GM18868 (cell line): ENCODE results near the gene TRIM41.
"Not testable (repeated sequence)": the region's sequence is repeated elsewhere in the genome, so short reads cannot be mapped to it uniquely, and the experiment has no call there.

Experiments
- ATAC-seq: cut with Tn5 transposase; IDR thresholded peaks from one replicate; pipeline ENCODE4 v1.9.1; 2021; ENCODE audit warnings: mild to moderate bottlenecking, moderate library complexity; ENCODE audit not compliant: unreplicated experiment

The TRIM41 gene

DNA sequence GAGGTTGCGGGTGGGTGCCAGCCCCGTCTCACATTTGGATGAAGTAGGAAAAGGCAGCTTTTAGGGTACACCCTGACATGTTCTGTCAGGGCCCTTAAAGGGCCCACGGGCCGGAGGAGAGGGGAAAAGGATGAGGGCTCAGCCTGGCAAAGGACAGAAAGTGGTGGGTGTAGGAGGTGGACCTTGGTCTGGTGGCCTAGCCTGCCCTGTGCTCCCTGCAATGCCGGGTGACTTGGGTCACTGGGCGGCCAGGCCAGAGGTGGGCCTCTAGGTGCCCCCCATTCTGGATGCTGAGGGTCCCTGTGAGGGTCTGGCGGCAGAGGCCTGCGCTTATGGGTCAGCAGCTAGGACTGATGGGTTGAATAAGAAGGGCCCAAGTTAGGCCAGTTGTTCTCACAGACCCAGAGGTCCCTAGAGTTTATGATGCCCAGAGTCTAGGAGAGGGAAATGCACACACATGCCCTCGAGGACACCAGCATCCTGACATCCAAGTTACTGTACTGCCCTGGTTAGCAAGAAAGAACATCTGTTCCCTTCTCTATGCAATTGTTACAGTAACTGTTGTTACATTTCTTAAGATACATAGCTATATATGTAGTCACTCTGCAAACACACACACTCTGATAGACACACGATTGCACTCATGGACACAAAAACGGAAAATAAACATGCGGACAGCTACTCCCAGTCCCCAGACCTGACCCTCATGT, 30.6 kb upstream of the TRIM41 start:
- no peak for ATAC-seq

DNA sequence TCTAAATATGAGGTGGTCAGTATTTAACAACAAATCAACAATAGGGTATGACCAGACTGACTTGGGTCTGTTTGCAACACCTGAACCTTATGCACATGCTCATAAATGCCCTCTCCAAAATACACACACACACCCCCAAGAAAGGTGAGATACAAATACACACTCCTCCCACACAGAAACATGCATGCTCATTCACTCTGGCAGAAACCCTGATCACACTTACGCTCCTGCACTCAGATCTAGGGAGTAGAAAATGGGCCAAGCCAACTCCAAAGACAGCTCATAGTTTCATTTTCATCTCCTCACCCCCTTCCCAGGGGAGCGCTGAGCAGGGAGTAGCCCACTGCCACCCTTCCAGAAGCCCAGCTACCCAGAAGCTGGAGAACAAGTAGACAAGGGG, 29.4 kb upstream of the TRIM41 start:
- no peak for ATAC-seq

DNA sequence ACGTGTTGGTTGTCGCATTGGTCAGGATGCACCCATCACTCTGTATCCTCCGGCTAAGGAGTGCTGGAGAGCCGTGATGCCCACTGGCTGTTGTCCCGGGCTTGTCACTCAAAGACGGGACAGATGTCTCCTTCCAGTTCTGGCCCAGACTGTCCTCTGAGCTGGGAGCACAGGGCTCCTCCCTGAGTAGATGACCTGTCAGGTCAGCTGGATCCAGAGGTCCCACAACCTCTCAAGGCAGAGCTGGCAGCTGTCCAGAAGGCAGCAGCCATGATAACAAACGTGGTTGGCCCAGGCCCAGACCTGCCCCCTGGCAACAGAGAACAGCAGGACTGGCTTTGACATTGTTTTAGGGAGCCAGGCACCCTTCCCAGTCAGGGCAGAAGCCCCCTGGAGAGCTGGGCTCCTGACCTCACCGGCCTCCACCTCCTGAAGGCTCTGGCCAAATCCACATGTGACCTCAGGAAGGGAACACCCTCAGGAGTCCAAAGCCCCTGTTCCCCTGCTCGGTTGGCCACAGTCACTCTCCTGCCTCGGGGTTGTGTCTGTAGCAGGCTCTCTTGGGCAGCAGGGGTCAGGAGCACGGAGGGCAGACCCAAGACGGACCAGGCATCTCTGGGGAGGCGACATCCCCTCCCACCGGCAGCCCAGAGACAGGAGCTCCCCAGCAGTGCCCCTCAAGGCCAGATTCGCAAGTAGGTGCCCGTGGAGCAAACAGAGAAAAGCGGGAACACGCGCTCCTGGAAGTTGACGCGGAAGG, 28.4 kb upstream of the TRIM41 start:
- no peak for ATAC-seq

DNA sequence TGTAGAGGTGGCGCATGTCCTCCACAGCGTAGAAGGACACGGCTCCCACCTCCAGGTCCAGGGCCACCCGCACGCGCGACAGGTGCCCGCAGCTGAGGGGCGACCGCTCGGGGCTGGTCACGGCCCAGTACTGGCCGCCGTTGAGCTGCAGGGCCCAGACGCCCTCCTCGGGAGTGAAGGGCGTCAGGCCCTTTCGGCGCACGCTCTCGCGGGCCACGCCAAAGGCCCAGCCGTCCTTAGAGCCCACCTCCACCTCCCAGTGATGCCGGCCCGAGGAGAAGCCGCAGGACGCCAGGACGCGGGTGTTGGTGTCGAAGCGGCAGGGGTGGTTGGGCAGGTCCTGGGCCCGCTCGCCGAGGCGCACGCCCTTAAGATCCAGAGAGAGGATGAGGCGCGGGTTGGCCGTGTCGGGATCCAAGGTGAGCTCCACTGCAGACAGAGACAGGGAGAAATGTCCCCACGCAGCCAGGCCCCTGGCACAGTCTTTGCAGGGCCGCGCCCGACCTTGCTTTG, 27.8 kb upstream of the TRIM41 start:
- no peak for ATAC-seq

DNA sequence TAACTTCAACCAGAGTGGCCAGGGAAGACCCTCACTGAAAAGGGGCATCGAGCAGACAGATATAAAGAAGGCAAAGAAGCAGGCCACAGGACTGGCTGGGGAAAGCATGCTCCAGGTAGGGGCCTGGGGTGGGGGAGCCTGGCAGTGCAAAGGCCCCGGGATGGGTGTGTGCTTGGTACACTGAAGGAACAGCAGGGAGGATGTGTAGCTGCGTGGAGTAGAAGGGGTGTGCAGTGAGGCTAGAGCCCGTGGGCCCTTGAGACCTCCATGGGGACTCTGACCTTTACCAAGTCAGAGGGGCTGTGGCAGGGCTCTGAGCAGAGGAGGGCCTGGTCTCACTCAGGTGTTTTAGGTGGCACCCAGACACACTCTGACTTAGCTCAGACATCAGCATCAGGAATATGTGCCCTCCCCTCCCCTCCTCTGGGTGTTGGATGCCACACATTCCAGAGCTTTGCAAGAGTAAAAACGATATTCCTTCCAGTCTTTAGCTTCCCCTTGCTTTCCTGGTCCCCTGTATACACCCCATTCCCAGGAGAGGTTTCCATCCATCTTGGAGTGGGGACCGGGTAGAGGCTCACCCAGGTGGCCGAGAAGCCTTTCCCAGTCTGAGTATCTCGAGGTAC, 25.6 kb upstream of the TRIM41 start:
- no peak for ATAC-seq

DNA sequence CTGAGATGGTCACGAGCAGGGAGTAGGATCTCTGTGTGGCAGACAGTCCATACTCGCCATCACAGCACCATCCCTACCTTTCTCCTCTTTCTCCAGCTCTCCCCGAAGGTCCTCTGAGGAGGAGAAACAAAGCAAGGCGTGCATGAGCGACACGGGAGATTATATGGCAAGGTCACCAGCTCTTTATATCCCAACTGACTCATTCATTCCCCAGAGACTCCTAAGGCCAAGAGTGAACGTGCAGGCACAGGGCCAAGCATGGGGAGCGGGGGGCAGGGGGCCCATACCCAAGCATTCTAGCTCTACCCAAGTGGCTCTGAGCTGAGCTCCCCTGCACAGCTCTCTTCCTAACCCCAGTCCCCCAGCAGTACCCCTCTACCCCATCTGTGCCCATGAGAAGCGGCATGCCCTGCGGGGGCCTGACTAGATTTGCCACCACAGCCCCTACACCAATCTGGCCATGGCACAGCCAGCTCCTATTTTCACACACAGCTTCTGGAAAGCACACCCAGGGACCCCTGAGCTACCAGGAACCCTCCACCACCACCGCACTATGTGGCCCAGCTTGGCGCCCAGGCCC, 24.9 kb upstream of the TRIM41 start:
- no peak for ATAC-seq

DNA sequence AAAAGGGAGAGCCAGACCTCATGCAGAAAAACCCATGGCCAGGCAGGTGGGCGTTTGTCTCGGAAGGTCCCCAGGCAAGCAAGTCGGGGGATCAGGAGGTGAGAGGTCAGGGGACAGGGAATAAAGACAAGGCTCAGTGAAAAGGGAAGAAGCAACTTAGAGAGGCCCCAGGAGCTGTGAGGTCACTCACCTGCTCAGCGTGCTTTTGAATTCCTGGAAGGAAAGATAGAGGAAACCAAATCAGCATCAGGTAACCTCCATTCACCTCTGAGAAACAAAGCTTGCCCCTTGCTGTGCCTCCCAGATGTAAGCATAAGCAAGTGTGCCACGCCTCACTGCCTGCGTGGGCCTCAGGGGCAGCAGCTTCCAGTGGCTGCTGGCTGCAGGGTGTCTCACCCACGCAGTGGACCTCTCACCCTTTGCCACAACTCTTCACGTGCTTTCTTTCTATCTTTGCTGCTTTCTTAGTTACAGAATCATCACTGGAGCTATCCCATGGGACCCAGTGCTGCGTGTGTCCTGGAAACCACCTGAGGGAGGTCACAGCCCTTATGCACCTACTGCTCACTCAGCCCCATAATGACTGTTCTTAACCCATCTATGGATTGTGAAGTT, 24.1 kb upstream of the TRIM41 start:
- ATAC-seq, result peak; percentile 78

DNA sequence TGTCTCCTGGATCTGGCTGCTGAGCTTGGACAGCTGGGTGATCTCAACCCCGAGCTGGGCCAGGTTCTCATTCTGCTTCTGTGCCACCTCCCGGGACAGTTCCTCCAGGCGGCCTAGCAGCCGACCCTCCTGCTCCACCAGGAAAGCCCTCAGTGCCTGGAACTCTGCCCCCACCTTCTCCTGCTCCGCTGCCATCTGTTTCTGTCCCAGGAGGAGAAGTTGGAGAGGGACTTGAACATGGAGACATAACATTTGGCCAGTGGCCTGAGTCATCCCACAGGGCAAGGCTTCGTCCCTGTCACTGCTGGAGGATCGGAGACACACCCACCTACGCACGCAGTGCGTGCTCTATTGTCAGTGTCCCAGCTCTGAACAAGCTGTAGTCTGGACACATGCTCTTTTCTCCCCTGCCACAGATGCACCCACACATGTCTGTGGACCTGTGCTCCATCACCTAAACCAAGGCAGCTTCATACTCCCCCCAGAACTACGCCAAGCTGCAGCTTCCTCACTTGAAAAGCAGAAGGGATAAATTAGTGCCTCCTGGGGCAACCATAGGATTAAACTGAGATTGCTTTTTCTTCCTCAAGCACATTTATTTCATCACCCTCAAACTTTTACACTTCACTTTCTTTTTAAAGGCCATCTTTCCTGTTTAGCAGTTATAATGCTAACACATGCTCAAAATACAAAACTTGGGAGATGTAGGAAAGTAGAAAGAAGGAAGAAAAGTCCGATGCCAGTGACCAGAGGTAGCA, 23.0 kb upstream of the TRIM41 start:
- no peak for ATAC-seq

DNA sequence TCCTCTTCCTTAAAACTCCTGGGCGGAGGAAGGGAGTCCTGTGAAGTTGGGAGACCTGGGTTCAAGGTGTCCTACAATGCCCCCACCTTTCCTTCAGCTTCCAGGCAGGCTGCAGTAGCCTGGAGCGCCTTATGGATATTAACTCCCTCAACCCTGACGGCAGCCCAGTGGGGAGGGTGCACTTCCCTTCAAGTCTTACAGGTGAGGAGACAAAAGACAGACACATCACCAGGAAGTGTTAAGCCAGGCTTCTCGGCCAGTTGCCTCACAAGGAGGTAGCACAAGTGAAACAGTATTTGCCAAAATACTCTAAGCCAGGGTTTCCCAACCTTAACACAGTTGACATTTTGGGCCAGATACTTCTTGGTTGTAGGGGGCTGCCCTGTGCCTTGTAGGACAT, 22.3 kb upstream of the TRIM41 start:
- ATAC-seq, result no peak

DNA sequence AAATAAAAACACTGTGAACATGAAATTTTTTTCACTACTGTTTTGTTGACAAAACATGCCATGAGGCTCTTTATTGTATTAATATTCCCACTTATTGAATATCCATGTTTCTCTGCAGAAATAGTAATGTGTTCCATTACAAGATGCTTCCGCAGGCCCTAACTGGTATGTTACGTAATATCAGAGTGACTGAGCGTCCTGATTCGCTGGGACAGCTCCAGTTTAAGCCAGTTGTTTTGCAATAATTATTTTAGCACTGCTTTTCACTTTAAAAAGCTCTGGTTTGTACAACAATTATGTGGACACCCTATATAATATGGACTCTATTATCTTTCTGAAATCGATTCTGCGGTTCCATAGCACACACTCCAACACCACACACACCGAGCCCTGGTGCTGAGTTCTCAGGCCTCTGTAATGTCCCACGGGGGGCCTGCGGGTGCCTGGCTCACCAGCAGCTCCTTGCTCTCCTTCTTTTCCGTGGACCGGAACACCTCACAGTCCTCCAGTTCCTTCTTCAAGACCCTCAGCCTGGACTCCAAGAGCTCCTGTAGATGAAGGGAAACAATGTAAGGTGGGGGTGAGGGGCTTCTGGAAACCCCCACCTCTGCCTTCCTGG, 19.9 kb upstream of the TRIM41 start:
- ATAC-seq, result no peak

DNA sequence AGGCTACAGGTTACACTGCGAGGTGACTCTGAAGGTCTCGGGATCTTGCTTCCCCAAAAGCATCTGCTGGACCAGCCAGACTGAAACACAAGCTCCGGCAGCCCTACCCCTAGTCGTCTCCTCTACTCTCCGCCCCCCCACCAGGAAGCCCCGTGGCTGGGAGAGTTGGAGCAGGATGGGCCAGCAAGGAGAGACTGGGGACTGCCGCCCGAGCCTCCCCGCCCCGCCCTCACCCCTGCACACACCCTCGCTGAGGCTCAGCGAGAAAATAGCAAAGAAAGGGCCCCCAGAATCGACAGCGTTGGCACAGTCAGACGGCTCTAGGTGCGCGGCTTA, 19.3 kb upstream of the TRIM41 start:
- no peak for ATAC-seq

DNA sequence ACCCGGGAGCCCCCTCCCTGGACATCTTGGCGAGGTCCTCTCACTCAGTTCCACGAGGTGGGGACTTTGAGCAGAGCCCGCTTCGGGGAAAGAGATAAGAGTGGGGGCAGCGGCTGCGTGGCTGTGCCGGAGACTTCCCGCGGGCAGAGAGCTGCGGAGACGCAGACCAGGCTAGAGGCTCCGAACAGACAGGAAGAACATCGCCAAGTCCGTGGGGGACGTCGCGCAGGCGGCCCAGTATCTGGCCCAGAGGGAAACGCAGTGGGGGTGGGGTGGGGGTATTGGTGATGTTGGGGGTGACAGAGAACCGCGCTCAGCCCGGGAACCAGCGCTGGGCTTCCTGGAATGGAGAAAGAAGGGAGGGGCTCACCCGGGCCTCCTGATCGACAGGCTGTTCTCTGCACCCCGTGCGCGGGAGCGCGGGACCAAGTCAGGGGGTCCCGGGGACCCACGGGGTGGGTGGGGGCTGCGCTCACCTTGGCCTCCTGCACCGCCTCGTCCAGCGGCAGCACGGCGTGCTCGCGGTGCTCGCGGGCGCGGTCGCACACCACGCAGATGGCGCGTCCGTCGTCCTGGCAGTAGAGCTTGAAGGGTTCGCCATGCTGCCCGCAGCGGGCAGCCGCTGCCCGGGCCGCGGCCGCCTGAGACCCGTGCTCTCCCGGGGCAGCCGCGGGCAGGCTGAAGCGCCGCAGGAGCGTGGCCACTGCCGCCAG, 18.8 kb upstream of the TRIM41 start:
- ATAC-seq, result no peak

DNA sequence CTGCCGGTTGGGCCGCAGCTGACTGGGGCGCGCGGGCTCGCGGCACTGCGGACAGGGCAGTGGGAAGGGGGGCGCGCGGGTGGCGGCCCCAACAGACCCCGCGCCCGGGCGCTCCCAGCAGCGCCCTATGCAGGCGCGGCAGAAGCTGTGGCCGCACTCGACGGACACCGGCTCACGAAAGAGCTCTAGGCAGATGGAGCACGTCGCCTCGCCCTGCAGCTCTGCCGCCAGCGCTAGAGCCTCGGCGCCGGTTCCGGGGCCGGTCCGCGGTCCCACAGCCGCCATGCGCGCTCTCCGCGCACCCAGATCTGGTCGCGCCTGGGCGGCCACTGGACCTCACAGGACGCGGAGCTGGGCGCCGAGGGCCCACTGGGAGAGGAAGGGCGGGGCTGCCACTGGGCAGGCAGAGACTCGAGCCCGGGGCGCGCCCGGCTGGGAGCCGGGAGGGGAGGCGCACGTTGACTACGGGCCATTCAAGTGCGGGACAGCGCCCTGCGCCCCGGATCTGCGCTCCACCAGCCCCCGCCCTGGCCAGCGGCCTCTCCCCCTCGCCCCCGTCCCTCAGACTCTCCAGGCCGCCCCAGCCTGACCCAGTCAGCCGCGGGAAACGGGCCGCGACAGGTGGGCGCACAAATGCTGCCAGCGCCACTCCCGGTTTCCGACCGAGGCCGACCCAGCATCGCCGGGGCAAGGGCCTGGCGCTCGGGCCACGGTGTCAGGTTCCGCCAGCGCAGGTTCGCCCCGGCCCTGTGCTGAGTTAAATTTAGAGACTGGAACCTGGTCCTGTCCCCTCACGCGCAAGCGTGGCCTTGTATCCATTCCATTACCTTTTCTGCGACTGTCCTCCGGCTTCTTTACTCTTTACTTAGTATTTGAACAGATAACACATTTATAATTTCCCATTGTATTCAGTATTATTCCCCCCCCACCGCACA, 18.0 kb upstream of the TRIM41 start, which contains the start of gene TRIM7:
TSS of gene TRIM7 (minus strand) at position 371 of the 935 bp plus-strand sequence. CDS start at position 285, 86 bp downstream.
- ATAC-seq, result no peak

DNA sequence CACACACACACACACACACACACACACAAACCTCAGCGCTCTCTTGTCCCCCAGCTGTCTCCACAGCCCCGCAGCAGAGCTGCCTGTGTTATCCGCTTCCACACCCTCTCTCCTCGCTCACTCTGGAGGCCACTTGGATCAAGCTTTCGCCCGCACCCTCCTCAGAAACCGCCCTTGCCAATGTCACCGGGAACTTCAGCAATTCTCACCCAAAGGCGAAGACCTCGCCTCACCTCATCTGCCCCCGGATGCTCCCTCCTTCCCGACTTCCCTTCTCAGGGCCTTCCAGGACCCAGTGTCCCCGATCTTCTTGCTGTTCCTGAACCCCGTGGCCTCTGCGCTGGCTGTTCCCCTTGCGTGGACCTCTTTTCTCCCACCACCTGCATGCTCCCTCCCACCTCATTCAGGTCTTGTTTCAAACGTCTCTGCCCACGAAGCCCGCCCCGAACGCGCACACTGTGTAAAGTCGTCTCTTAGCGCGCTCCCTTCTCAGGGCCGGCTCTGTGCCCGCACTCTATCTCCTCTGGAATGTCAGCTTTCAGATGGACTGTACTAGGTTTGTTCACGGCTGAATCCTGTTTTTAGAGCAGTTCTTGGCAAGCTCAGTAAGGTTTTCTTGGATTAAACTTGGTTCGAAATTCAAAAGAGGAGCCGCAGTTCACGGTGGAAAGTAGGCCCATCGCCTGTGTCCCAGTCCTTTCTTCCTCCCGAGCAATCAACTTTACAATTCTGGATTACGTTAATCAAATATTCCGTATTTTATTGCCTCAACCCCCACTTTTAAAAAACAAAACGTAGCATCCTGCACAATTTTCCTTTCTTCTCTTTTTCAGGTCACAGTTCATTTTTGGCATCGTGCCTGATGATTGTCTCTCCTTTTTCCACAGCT, 17.1 kb upstream of the TRIM41 start:
- ATAC-seq, result no peak

DNA sequence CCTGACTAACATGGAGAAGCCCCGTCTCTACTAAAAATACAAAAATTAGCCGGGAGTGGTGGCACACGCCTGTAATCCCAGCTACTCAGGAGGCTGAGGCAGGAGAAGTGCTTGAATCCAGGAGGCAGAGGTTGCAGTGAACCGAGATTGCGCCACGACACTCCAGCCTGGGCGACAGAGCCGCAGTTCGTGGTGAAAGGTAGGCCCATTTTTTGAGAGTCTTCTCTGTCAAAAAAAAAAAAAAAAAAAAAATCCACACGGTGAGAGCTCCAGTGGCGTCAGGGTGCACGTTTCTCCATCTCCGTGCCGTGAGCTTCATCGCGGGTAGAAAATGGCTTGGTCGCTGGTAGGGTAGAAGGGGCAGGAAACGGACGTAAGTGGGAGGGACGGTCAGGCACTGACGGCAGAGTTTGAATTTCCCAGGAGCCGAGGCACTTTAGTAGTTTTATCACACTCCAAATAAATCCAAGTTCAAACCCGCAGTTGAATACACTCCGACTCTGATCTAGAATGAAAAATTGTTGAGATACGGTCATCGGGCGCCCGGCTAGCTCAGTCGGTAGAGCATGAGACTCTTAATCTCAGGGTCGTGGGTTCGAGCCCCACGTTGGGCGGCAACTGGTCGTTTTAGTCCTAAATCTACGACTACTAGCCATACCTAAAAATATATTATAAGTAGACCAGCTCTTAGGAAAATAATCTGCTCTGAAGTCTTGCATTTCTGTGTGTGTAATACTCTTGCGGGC, 15.7 kb upstream of the TRIM41 start:
- peak; percentile 38 for ATAC-seq

DNA sequence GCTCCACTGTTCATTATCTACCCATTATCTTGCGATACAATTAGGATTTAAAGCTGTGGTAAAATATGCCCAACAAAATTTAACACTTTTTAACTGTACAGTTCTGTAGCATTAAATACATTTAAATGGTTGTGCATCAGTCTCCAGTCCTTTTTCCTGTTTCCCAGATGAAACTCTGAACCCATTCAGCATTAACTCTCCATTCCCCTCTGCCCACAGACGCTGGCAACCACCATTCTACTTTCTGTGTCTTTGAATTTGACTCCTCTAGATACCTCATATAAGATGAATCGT, 15.2 kb upstream of the TRIM41 start:
- ATAC-seq, result no peak

DNA sequence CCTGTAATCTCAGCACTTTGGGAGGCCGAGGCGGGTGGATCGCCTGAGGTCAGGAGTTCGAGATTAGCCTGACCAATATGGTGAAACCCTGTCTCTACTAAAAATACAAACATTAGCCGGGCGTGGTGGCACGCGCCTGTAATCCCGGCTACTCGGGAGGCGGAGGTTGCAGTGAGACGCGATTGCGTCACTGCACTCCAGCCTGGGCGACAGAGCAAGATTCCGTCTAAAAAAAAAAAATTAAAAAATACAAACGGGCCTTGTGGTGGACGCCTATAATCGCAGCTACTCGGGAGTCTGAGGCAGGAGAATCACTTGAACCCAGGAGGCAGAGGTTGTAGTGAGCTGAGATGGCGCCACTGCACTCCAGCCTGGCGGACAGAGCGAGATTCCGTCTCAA, 14.1 kb upstream of the TRIM41 start:
- ATAC-seq, result not testable (repeated sequence)
